ENCODE data around the gene CRACR2B. TPM values are rescaled to one million over a fixed set of nuclear protein-coding genes. Genes with fewer than 3 reads are reported as not detected.

CRACR2B gene
- total and polyA plus RNA-seq, 2 of the 13 experiments (the other 11 are each of a cell fraction or from before 2014, with no cell fraction given), result 14.9 to 21.0 TPM

GRCh38 chr11:842370-843002 lies 14.8 kb downstream of the CRACR2B start, which contains the start of the genes POLR2L and TSPAN4 (continued):
- TF ChIP-seq ZBTB26 (CRISPR knock-in tag; IDR thresholded peaks at IDR 0.05; ENCODE audit: borderline replicate concordance) (0 out of 2 replicates have a peak, but pooled peaks have one; percentile 4), ZNF264 (CRISPR knock-in tag; IDR thresholded peaks at IDR 0.05) (no peak), ZNF235 (CRISPR knock-in tag; IDR thresholded peaks at IDR 0.05; ENCODE audit: borderline replicate concordance) (0 out of 2 replicates have a peak, but pooled peaks have one; percentile 34), AGO1 (IDR thresholded peaks at IDR 0.05; ENCODE audit: low read depth, low read length, poor library complexity, severe bottlenecking) (peak; percentile 86), THAP7 (CRISPR knock-in tag; IDR thresholded peaks at IDR 0.05) (no peak), E2F5 (CRISPR knock-in tag; conservative IDR thresholded peaks at IDR 0.05) (peak; percentile 77), GZF1 (CRISPR knock-in tag; IDR thresholded peaks at IDR 0.05) (no peak), ZNF101 (CRISPR knock-in tag; IDR thresholded peaks at IDR 0.05; ENCODE audit: borderline replicate concordance, low read depth) (no peak), ZNF691 (CRISPR knock-in tag; IDR thresholded peaks at IDR 0.05; ENCODE audit: borderline replicate concordance, low read depth) (no peak; the same call in 1 of the 2 replicates), AHDC1 (CRISPR knock-in tag; IDR thresholded peaks at IDR 0.05; ENCODE audit: borderline replicate concordance) (no peak), ZNF558 (CRISPR knock-in tag; IDR thresholded peaks at IDR 0.05; ENCODE audit: borderline replicate concordance) (peak; percentile 67; the same call in 1 of the 2 replicates), ZSCAN22 (CRISPR knock-in tag; IDR thresholded peaks at IDR 0.05) (no peak), ZFP91 (CRISPR knock-in tag; IDR thresholded peaks at IDR 0.05; ENCODE audit: borderline replicate concordance) (no peak), ZNF709 (CRISPR knock-in tag; IDR thresholded peaks at IDR 0.05) (no peak), CHD4 (IDR thresholded peaks at IDR 0.05; ENCODE audit: borderline replicate concordance, low read length) (no peak), MEIS1 (CRISPR knock-in tag; IDR thresholded peaks at IDR 0.05; ENCODE audit: borderline replicate concordance) (peak; percentile 94; the same call in 1 of the 2 replicates), ZNF550 (CRISPR knock-in tag; IDR thresholded peaks at IDR 0.05; ENCODE audit: borderline replicate concordance) (no peak)

Measured in HepG2 (cell line).